K562 (cell line): ENCODE results near the gene TTC16. TPM values are rescaled to one million over a fixed set of nuclear protein-coding genes. Genes with fewer than 3 reads are reported as not detected.

Experiments
- CC2D1A ChIP-seq: fragments of 450-650 bp; IDR thresholded peaks from 2 replicates; pipeline ENCODE4 v1.6.1; 2017; ENCODE audit warnings: mild to moderate bottlenecking
- CTBP1 ChIP-seq: fragments of 450-650 bp; IDR thresholded peaks from 2 replicates; pipeline ENCODE4 v1.6.1; 2016; ENCODE audit warnings: borderline replicate concordance
- EGR1 ChIP-seq: fragments of 450-650 bp; conservative IDR thresholded peaks from 2 replicates; pipeline ENCODE4 v1.6.1; 2017; ENCODE audit warnings: mild to moderate bottlenecking
- ESRRA ChIP-seq: fragments of 450-650 bp; IDR thresholded peaks from 2 replicates; pipeline ENCODE4 v1.6.1; 2014; ENCODE audit warnings: low read depth, mild to moderate bottlenecking, moderate library complexity, borderline replicate concordance
- HDAC2 ChIP-seq: fragments of 450-650 bp; IDR thresholded peaks from 2 replicates; pipeline ENCODE4 v1.6.1; 2016; ENCODE audit warnings: mild to moderate bottlenecking
- ILK ChIP-seq: fragments of 450-650 bp; IDR thresholded peaks from 2 replicates; pipeline ENCODE4 v1.6.1; 2016; ENCODE audit warnings: missing genetic modification characterization, low read depth, mild to moderate bottlenecking, missing compliant biosample characterization, moderate library complexity, borderline replicate concordance
- KLF1 ChIP-seq: fragments of 450-650 bp; IDR thresholded peaks from 2 replicates; pipeline ENCODE4 v1.6.1; 2016; ENCODE audit warnings: missing genetic modification characterization, missing compliant biosample characterization
- MCM2 ChIP-seq: fragments of 450-650 bp; IDR thresholded peaks from 2 replicates; pipeline ENCODE4 v1.6.1; 2017; ENCODE audit warnings: low read depth, mild to moderate bottlenecking
- MEIS2 ChIP-seq: fragments of 450-650 bp; IDR thresholded peaks from 2 replicates; pipeline ENCODE4 v1.6.1; 2014; ENCODE audit warnings: mild to moderate bottlenecking; ENCODE audit not compliant: partially characterized antibody
- NEUROD1 ChIP-seq: fragments of 150-350 bp; IDR thresholded peaks from 2 replicates; pipeline ENCODE4 v1.6.1; 2014; ENCODE audit warnings: borderline replicate concordance, low read length, low read depth; ENCODE audit not compliant: partially characterized antibody
- NFE2 ChIP-seq: IDR thresholded peaks from 2 replicates; pipeline ENCODE4 v1.6.1; 2014; ENCODE audit warnings: antibody characterized with exemption, low read depth
- PHF21A ChIP-seq: fragments of 450-650 bp; IDR thresholded peaks from 2 replicates; pipeline ENCODE4 v1.6.1; 2017; ENCODE audit warnings: low read depth, borderline replicate concordance
- SP1 ChIP-seq: sonication (generic); formaldehyde crosslinking; IDR thresholded peaks from 2 replicates; pipeline ENCODE4 v1.8.1; 2022; ENCODE audit warnings: mild to moderate bottlenecking, missing genetic modification reagents
- polyA plus RNA-seq, 8 experiments: library from polyadenylated mRNA; depleted of rRNA in 4 of 8; stranded (reverse) in 5 of 8; unstranded in 3 of 8; fragments of >200 nt; fragmentation: Nextera tagmentation in 2 of 8; fragmentation: Illumina TruSeq in 1 of 8; extraction: Ambion mirVana in 2 of 8; extraction: Trizol in 1 of 8; gene quantifications; 2 replicates each; pipeline versions ENCODE4 v1.2.1 to v1.2.3, GENCODE V29; 2011 to 2014; ENCODE audit warnings: inconsistent platforms in 1 of 8, missing spikeins in 1 of 8
- total RNA-seq, 7 experiments: library from RNA; depleted of rRNA in 6 of 7; stranded (reverse); fragments of >200 nt in 6 of 7; fragmentation: Illumina TruSeq in 2 of 7; extraction: Trizol in 2 of 7; gene quantifications; 2 replicates each; pipeline versions ENCODE4 v1.2.1 to v1.2.3, GENCODE V29; 2011 to 2021; ENCODE audit warnings: low replicate concordance in 1 of 7
- TF ChIP-seq, protein P1 (sequence below): fragments of 150-350 bp; conservative IDR thresholded peaks from 2 replicates; pipeline ENCODE4 v1.6.1; 2014; ENCODE audit warnings: low read length
- TF ChIP-seq, protein P2 (sequence below): IDR thresholded peaks from 2 replicates; pipeline ENCODE4 v1.6.1; 2014; ENCODE audit warnings: antibody characterized with exemption
- TF ChIP-seq, protein P3 (sequence below): sonication (generic); formaldehyde crosslinking; IDR thresholded peaks from 2 replicates; pipeline ENCODE4 v1.8.0; 2022; ENCODE audit warnings: mild to moderate bottlenecking, missing genetic modification reagents
- TF ChIP-seq, protein P4 (sequence below): sonication (generic); formaldehyde crosslinking; IDR thresholded peaks from 2 replicates; pipeline ENCODE4 v1.8.0; 2022; ENCODE audit warnings: mild to moderate bottlenecking, low read depth, missing genetic modification reagents

Gene TTC16
- total and polyA plus RNA-seq, 9 of the 15 experiments (the other 6 are each of a cell fraction or from before 2014, with no cell fraction given) = 0.11 TPM; not detected in 8

DNA sequence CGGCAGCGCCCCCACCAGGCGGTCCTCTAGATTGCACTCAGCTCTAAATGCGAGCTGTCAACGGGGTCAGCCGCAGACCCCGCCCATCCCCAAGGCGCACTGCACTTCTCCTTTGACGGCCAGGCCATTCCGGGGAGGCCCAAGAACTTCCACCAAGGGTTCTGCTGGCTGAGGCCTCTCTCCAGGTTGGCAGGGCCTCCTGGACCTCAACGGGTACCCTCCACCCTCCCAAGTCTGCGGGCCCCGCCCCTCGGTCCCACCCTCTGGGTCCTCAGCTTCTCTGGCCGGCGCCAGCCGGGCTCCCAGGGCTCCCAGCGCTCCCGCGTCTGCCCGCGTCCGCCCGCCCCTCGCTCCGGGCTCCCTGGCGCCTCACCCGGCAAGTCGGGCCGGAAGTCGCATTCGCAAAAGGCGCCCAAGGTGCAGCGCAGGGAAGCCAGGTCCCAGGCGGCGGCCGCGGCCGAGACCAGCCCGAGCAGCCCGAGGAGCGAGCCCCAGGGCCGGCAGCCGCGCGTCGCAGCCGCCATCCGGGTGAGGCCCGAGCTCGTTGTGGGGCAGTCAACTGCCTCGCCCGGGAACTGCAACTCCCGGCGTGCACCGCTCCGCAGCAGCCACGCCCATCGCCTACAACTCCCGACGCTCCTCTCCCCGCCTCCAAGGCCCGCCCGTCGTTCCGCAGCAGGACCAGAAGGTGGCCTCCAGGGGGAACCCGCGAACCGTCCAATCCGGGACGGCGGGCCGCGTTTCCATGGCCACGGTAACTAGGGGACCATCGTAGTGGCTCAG lies 19.1 kb downstream of the TTC16 start, which contains the start of gene TOR2A (continued):
- TF ChIP-seq, protein P1, sequence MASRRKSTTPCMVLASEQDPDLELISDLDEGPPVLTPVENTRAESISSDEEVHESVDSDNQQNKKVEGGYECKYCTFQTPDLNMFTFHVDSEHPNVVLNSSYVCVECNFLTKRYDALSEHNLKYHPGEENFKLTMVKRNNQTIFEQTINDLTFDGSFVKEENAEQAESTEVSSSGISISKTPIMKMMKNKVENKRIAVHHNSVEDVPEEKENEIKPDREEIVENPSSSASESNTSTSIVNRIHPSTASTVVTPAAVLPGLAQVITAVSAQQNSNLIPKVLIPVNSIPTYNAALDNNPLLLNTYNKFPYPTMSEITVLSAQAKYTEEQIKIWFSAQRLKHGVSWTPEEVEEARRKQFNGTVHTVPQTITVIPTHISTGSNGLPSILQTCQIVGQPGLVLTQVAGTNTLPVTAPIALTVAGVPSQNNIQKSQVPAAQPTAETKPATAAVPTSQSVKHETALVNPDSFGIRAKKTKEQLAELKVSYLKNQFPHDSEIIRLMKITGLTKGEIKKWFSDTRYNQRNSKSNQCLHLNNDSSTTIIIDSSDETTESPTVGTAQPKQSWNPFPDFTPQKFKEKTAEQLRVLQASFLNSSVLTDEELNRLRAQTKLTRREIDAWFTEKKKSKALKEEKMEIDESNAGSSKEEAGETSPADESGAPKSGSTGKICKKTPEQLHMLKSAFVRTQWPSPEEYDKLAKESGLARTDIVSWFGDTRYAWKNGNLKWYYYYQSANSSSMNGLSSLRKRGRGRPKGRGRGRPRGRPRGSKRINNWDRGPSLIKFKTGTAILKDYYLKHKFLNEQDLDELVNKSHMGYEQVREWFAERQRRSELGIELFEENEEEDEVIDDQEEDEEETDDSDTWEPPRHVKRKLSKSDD = peak; percentile 85; the same call in 1 of the 2 replicates
- peak; percentile 95 for TF ChIP-seq NEUROD1
- peak; percentile 79; the same call in 1 of the 2 replicates for TF ChIP-seq CTBP1
- no peak for TF ChIP-seq MCM2
- 0 out of 2 replicates have a peak, but pooled peaks have one; percentile 25 for TF ChIP-seq PHF21A
- TF ChIP-seq SP1 (CRISPR knock-in tag) = peak; percentile 99
- TF ChIP-seq EGR1 = peak; percentile 22; the same call in 1 of the 2 replicates
- peak; percentile 58 for TF ChIP-seq HDAC2
- TF ChIP-seq, protein P2, sequence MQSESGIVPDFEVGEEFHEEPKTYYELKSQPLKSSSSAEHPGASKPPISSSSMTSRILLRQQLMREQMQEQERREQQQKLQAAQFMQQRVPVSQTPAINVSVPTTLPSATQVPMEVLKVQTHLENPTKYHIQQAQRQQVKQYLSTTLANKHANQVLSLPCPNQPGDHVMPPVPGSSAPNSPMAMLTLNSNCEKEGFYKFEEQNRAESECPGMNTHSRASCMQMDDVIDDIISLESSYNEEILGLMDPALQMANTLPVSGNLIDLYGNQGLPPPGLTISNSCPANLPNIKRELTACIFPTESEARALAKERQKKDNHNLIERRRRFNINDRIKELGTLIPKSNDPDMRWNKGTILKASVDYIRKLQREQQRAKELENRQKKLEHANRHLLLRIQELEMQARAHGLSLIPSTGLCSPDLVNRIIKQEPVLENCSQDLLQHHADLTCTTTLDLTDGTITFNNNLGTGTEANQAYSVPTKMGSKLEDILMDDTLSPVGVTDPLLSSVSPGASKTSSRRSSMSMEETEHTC = no peak
- TF ChIP-seq, protein P3, sequence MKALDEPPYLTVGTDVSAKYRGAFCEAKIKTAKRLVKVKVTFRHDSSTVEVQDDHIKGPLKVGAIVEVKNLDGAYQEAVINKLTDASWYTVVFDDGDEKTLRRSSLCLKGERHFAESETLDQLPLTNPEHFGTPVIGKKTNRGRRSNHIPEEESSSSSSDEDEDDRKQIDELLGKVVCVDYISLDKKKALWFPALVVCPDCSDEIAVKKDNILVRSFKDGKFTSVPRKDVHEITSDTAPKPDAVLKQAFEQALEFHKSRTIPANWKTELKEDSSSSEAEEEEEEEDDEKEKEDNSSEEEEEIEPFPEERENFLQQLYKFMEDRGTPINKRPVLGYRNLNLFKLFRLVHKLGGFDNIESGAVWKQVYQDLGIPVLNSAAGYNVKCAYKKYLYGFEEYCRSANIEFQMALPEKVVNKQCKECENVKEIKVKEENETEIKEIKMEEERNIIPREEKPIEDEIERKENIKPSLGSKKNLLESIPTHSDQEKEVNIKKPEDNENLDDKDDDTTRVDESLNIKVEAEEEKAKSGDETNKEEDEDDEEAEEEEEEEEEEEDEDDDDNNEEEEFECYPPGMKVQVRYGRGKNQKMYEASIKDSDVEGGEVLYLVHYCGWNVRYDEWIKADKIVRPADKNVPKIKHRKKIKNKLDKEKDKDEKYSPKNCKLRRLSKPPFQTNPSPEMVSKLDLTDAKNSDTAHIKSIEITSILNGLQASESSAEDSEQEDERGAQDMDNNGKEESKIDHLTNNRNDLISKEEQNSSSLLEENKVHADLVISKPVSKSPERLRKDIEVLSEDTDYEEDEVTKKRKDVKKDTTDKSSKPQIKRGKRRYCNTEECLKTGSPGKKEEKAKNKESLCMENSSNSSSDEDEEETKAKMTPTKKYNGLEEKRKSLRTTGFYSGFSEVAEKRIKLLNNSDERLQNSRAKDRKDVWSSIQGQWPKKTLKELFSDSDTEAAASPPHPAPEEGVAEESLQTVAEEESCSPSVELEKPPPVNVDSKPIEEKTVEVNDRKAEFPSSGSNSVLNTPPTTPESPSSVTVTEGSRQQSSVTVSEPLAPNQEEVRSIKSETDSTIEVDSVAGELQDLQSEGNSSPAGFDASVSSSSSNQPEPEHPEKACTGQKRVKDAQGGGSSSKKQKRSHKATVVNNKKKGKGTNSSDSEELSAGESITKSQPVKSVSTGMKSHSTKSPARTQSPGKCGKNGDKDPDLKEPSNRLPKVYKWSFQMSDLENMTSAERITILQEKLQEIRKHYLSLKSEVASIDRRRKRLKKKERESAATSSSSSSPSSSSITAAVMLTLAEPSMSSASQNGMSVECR = peak; percentile 95; the same call in 1 of the 2 replicates
- peak; percentile 80 for TF ChIP-seq MEIS2
- peak; percentile 82 for TF ChIP-seq CC2D1A
- TF ChIP-seq ILK (tag) = no peak
- no peak; the same call in 1 of the 2 replicates for TF ChIP-seq KLF1 (tag)
- peak; percentile 70; the same call in 1 of the 2 replicates for TF ChIP-seq ESRRA
- 0 out of 2 replicates have a peak, but pooled peaks have one; percentile 11 for TF ChIP-seq NFE2
- TF ChIP-seq, protein P4, sequence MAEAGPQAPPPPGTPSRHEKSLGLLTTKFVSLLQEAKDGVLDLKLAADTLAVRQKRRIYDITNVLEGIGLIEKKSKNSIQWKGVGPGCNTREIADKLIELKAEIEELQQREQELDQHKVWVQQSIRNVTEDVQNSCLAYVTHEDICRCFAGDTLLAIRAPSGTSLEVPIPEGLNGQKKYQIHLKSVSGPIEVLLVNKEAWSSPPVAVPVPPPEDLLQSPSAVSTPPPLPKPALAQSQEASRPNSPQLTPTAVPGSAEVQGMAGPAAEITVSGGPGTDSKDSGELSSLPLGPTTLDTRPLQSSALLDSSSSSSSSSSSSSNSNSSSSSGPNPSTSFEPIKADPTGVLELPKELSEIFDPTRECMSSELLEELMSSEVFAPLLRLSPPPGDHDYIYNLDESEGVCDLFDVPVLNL (CRISPR knock-in tag) = 0 out of 2 replicates have a peak, but pooled peaks have one; percentile 50
